ENCODE results near the gene BFSP1.

BFSP1 gene

DNA sequence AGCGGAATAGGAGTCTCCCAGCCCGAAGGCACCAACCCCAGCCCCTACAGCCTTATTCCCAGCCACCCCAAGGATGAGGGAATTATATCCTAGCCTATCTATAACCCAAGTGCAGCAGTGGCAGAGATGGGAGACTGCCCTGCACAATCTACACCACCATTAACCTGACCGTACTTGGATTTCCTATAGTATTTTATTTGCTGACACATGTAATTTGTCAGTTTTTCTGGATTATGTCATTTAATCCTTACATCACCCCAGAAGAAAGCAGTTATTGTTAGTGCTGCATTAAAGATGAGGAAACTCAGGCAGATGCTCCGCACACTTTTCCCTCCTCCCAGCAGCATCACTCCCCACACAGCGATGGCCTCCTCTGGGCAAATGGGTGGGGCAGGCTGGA lies 6.0 kb downstream of the BFSP1 start:
- no peak overlapping the region for H3K4me3 ChIP-seq (ENCODE audit: control insufficient read depth, low read depth, low read length)
- TF ChIP-seq CTCF (IDR thresholded peaks at IDR 0.05; ENCODE audit: control insufficient read depth, insufficient read depth, low read depth, low read length, missing control alignments) = no peak
- no peak for DNase-seq (ENCODE audit: low read depth)

- H3K4me3 ChIP-seq (ENCODE audit: control insufficient read depth, low read depth, low read length) = no peak overlapping the region
- DNase-seq (ENCODE audit: low read depth) = no peak
- TF ChIP-seq CTCF (IDR thresholded peaks at IDR 0.05; ENCODE audit: control insufficient read depth, insufficient read depth, low read depth, low read length, missing control alignments) = no peak
Observed at GRCh38 chr20:17524560-17524959, 6.6 kb downstream of the BFSP1 start.

DNA sequence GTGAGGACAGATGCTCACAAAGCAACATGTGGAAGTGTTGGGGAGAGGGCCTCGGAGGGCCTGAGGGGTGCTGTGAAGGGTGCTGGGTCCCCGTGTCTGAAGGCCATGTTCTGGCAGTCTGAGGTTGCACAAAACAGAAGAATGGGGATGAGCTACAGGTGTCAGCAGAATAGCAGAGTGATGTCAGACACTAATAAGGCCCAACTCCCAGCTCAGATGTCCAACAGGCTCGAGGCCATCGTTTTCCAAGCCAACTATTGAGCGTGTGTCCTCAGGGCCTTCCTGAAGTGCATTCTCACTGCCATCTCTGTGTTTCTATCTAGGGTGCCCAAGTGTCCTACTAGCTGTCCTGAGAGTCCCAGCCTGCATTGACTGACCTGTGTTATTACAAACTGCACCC lies 7.9 kb downstream of the BFSP1 start:
- DNase-seq (ENCODE audit: low read depth) = no peak
- no peak overlapping the region for H3K4me3 ChIP-seq (ENCODE audit: control insufficient read depth, low read depth, low read length)
- no peak for TF ChIP-seq CTCF (IDR thresholded peaks at IDR 0.05; ENCODE audit: control insufficient read depth, insufficient read depth, low read depth, low read length, missing control alignments)

- no peak for DNase-seq (ENCODE audit: low read depth)
- H3K4me3 ChIP-seq (ENCODE audit: control insufficient read depth, low read depth, low read length) = no peak overlapping the region
- TF ChIP-seq CTCF (IDR thresholded peaks at IDR 0.05; ENCODE audit: control insufficient read depth, insufficient read depth, low read depth, low read length, missing control alignments) = no peak
Observed at GRCh38 chr20:17522528-17522927, 8.7 kb downstream of the BFSP1 start.

DNA sequence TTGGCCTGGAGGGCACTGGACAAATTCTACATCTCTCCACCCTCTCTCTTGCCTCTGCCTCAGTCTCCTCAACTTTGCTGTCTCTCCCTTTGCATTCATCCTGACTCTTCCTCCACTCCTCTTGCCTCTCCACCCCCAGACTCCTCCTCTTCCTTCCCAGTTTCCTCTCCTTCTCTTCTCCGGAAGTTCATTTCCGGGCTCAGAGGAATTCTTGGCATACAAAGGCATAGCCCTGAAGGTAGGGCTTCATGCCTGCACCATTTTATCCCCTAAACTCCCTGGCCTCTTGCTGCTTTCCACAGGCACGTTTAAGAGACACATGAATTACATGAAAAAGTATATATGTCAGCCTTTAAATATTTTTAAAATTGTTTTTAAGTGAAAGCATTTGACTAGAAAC lies 10.6 kb downstream of the BFSP1 start:
- no peak for DNase-seq (ENCODE audit: low read depth)
- no peak overlapping the region for H3K4me3 ChIP-seq (ENCODE audit: control insufficient read depth, low read depth, low read length)
- no peak for TF ChIP-seq CTCF (IDR thresholded peaks at IDR 0.05; ENCODE audit: control insufficient read depth, insufficient read depth, low read depth, low read length, missing control alignments)

DNA sequence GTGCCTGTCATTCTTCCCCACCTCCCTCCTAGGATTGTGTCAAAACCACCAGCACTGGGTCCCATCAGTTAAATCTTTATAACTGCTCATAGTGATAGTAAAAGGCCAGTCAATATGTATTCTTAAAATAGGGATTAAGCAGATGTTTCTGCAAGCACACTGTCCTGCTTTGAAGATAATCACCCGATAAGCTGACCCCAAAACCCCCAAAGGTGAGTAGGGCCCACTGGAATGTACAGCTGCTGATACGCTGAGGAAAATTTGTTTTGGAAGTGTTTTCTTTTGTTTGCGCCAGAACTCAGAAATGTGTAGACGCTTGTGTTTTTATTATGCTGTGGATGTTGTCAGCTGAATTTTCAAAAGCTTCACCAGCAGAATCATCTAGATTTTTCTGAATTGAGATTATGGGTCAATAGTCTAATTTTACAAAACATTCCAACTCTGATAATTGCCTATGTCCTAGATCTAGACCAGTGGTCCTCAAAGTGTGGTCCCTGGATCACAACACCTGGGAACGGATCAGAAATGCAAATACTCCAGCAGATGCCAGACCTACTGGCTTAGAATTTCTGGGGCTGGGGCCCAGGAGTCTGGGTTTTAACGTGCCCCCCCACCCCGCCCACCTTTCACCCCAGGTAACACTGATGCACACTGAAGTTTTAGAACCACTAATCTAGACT lies 11.4 kb downstream of the BFSP1 start:
- DNase-seq (ENCODE audit: low read depth) = no peak
- no peak for TF ChIP-seq CTCF (IDR thresholded peaks at IDR 0.05; ENCODE audit: control insufficient read depth, insufficient read depth, low read depth, low read length, missing control alignments)
- H3K4me3 ChIP-seq (ENCODE audit: control insufficient read depth, low read depth, low read length) = no peak overlapping the region

All from AG09309 (cell line).